Ovary (tissue), 9 donors: ENCODE measurements around the gene HMCES. TPM values are rescaled to one million over a fixed set of nuclear protein-coding genes. Genes with fewer than 3 reads are reported as not detected.
"Not testable (repeated sequence)": the region's sequence is repeated elsewhere in the genome, so short reads cannot be mapped to it uniquely, and the experiment has no call there.

Experiments
- DNase-seq, 5 donors: peaks; one replicate each; pipeline ENCODE4 v3.0.0-alpha.2; 2019 to 2020
- H3K27ac ChIP-seq, 2 donors: fragments of 200-600 bp; one replicate each; pipeline versions ENCODE4 v1.5.1 to v1.8.0; 2019 to 2022
- H3K27me3 ChIP-seq: fragments of 200-600 bp; one replicate; pipeline ENCODE4 v1.8.0; 2022
- H3K36me3 ChIP-seq: fragments of 200-600 bp; sonication (generic); one replicate; pipeline ENCODE4 v1.5.1; 2019
- H3K4me1 ChIP-seq: one replicate; pipeline ENCODE4 v1.8.1; 2013; ENCODE audit warnings: mild to moderate bottlenecking, moderate library complexity; ENCODE audit not compliant: insufficient read depth
- H3K4me3 ChIP-seq: fragments of 200-600 bp; sonication (generic); one replicate; pipeline ENCODE4 v1.5.1; 2017
- H3K9me3 ChIP-seq, 2 donors: fragments of 200-600 bp in 1 of 2; sonication (generic) in 1 of 2; one replicate each; pipeline versions ENCODE4 v1.5.1 to v1.8.1; 2013 to 2019; ENCODE audit warnings: mild to moderate bottlenecking in 1 of 2, moderate library complexity in 1 of 2
- EP300 ChIP-seq: sonication (generic); formaldehyde crosslinking; IDR thresholded peaks from one replicate; pipeline ENCODE4 v1.6.1; 2017; ENCODE audit warnings: antibody characterized with exemption
- POLR2A ChIP-seq: fragments of 450-650 bp; IDR thresholded peaks from one replicate; pipeline ENCODE4 v1.6.1; 2017; ENCODE audit warnings: antibody characterized with exemption, mild to moderate bottlenecking, moderate library complexity
- WGBS, 3 donors: extraction: QIAGEN DNeasy Blood & Tissue Kit in 1 of 3; methylation state at CpG; one replicate each; pipeline versions ENCODE4 v1.1.5 to v1.1.7; 2013 to 2017; 5-methylcytosine and 5-hydroxymethylcytosine counted together
- intact Hi-C, 4 donors: fragments of 100-400 bp; cut with DNase I; formaldehyde crosslinking; loops; one replicate each; pipeline versions ENCODE4 v1.11.0 to v1.15.1; 2022 to 2023
- polyA plus RNA-seq, 2 donors: library from polyadenylated mRNA; stranded (reverse); fragments of 200-250 nt in 1 of 2; fragments of 350-450 nt in 1 of 2; fragmentation: Illumina TruSeq in 1 of 2; extraction: RNeasy Lipid Tissue Mini Kit (QIAGEN cat#74804) in 1 of 2; gene quantifications; one replicate each; pipeline ENCODE4 v1.2.3, GENCODE V29; 2013 to 2014
- total RNA-seq, 7 donors: library from RNA; depleted of rRNA in 2 of 7; stranded (reverse); fragments of >200 nt in 2 of 7; fragmentation: NEBNext Ultra II Directional in 3 of 7; extraction: Animal tissue kit (Norgen Biotek cat#: 25700) in 3 of 7; gene quantifications; one replicate each; pipeline versions ENCODE4 v1.1.0 to v1.2.4, GENCODE V29; 2016 to 2023
- TF ChIP-seq, protein P1 (sequence below), 3 donors: fragments of 450-650 bp in 2 of 3; fragments of 200-600 bp in 1 of 3; IDR thresholded peaks; one replicate each; pipeline versions ENCODE4 v1.5.1 to v1.8.0; 2016 to 2022; ENCODE audit warnings: antibody characterized with exemption in 3 of 3, mild to moderate bottlenecking in 1 of 3
- donor health status: DM: no; HTN: no; CAD: no; lungs with moderate emphysema.
- donor health status: DM: no; HTN: no; CAD: no.
- donor health status: Bipolar disorder and iron deficiency.
- donor health status: DM: yes; HTN: yes; CAD: no.
- donor health status: DM: no; HTN: no; CAD: no.
- donor health status: DM: yes; HTN: yes; CAD: no.

HMCES gene
- total and polyA plus RNA-seq, 9 donors: 15.5 to 44.5 (median 35.2) TPM

GRCh38 chr3:129330409-129330808 is 51.7 kb downstream of the HMCES start:
- Histone ChIP-seq H3K9me3 (no peaks in the 10 kb centered on the region), H3K4me3 (no peak overlapping the region), H3K27ac (no peak overlapping the region), H3K4me1 (no peaks in the 10 kb centered on the region), H3K36me3 (no peaks in the 10 kb centered on the region), H3K27me3 (no peaks in the 10 kb centered on the region)
- TF ChIP-seq EP300: no peak
- no peak for TF ChIP-seq POLR2A
- TF ChIP-seq, protein P1, sequence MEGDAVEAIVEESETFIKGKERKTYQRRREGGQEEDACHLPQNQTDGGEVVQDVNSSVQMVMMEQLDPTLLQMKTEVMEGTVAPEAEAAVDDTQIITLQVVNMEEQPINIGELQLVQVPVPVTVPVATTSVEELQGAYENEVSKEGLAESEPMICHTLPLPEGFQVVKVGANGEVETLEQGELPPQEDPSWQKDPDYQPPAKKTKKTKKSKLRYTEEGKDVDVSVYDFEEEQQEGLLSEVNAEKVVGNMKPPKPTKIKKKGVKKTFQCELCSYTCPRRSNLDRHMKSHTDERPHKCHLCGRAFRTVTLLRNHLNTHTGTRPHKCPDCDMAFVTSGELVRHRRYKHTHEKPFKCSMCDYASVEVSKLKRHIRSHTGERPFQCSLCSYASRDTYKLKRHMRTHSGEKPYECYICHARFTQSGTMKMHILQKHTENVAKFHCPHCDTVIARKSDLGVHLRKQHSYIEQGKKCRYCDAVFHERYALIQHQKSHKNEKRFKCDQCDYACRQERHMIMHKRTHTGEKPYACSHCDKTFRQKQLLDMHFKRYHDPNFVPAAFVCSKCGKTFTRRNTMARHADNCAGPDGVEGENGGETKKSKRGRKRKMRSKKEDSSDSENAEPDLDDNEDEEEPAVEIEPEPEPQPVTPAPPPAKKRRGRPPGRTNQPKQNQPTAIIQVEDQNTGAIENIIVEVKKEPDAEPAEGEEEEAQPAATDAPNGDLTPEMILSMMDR (IDR thresholded peaks at IDR 0.05): no peak
- WGBS, 3 donors: 84 to 90% (median 85%) methylated on average over 6 of the region's 6 CpGs
- DNase-seq: no peak
- intact Hi-C loops: no loop called here

DNA sequence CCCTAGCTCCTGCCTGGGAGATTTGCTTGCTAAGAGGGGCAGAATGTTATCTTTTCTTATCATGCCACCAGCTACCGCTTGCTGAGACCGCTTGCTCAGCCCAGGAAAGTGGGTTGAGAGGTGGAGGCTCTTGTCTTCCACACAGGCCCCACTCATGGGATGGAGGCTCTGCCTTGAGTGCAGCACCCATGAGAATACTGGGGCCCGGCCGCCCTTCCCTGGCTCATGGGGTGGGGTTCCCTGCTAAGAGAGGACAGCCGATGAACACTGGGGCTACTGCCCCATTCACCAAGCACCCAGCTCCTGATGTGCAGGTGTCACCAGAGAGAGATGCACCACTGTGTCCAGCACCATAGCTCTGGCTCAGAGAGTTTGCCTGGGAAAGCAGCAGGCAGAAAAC is 55.2 kb downstream of the HMCES start:
- TF ChIP-seq EP300 (no peak), POLR2A (no peak)
- TF ChIP-seq, protein P1 (IDR thresholded peaks at IDR 0.05): no peak
- H3K4me3 ChIP-seq: no peak overlapping the region
- H3K9me3 ChIP-seq: no peaks in the 10 kb centered on the region
- H3K4me1 ChIP-seq: no peaks in the 10 kb centered on the region
- WGBS, 3 donors: 89 to 93% (median 92%) methylated on average over 5 of the region's 5 CpGs
- no peak for DNase-seq
- intact Hi-C loops: no loop called here
- H3K27ac ChIP-seq: no peak overlapping the region
- no peaks in the 10 kb centered on the region for H3K36me3 ChIP-seq
- no peaks in the 10 kb centered on the region for H3K27me3 ChIP-seq

DNA sequence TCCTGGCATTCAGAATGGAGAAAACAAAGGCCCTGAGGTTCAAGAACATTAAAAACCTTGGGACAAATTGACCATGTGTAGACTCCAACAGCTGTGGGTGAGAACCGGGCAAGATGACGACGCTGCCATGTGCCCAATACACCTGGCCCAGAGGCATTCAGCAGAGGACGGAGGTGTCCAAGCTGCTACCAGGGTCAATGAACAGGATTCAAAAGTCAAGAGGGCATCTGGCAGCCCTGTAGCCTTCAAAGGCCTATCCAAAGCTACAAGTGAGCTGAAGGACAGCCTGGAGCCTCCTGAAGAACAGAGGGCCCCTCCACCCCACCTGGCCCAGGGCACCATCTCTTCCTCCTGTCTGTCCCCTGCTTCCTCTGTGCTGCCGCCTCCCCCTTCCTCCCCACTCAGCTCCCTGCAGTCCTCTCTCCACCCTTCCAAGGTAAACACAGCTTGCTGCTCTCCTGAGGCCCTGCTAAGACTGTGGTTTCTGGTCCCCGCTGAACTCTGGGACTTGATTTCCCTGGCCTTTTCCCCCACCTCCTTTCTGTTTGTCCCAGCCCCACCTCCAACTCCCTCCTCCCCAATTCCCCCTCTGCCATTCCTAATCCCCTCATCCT is 57.5 kb downstream of the HMCES start:
- WGBS, 3 donors: 83 to 86% (median 83%) methylated on average over 6 of the region's 6 CpGs
- H3K36me3 ChIP-seq: no peaks in the 10 kb centered on the region
- TF ChIP-seq, protein P1 (IDR thresholded peaks at IDR 0.05): no peak
- TF ChIP-seq EP300 (no peak), POLR2A (no peak)

DNA sequence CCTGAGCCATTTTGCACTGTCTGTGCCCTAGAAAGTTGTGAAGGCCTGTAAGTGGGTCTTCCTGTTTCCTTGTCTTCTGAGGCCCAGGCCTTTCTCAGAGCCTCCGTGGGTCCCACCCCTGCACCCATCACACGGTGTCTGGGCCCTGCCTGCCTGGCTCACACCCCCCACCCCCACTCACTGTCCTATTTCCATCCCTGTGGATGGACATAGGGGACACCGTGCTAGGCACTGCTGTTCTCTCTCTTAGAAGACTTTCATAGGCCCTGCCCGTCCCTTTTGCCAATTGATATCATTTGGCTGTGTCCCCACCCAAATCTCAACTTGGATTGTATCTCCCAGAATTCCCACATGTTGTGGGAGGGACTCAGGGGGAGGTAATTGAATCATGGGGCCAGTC is 59.0 kb downstream of the HMCES start:
- H3K36me3 ChIP-seq, H3K9me3 ChIP-seq, DNase-seq, H3K4me1 ChIP-seq, H3K27ac ChIP-seq, intact Hi-C loops, H3K4me3 ChIP-seq, H3K27me3 ChIP-seq: not testable (repeated sequence)
- 83 to 87% (median 83%) methylated on average over 4 of the region's 4 CpGs for WGBS, 3 donors

More for the DNA sequence above, 57.5 kb downstream of the HMCES start:
- Histone ChIP-seq H3K27me3 (no peaks in the 10 kb centered on the region), H3K9me3 (no peaks in the 10 kb centered on the region), H3K27ac (no peak overlapping the region), H3K4me3 (no peak overlapping the region), H3K4me1 (no peaks in the 10 kb centered on the region)
- intact Hi-C loops: no loop called here
- no peak for DNase-seq

DNA sequence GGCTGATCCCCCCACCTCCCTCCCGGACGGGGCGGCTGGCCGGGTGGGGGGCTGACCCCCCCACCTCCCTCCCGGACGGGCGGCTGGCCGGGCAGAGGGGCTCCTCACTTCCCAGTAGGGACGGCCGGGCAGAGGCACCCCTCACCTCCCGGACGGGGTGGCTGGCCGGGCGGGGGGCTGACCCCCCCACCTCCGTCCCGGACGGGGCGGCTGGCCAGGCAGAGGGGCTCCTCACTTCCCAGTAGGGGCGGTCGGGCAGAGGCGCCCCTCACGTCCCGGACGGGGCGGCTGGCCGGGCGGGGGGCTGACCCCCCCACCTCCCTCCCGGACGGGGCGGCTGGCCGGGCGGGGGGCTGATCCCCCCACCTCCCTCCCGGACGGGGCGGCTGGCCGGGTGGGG is 60.5 kb downstream of the HMCES start:
- H3K36me3 ChIP-seq, H3K4me3 ChIP-seq, intact Hi-C loops, DNase-seq, H3K4me1 ChIP-seq, H3K27ac ChIP-seq, H3K27me3 ChIP-seq, H3K9me3 ChIP-seq: not testable (repeated sequence)
- WGBS, 3 donors: 91 to 100% methylated on average over 1 to 9 of the region's 36 CpGs; no CpG with 5 or more reads in 1 of the 3 donors

- H3K36me3 ChIP-seq, intact Hi-C loops: not testable (repeated sequence)
These were observed 61.2 kb downstream of the HMCES start for GRCh38 chr3:129339833-129340232.

More at GRCh38 chr3:129339833-129340232, 61.2 kb downstream of the HMCES start:
- H3K4me3 ChIP-seq, H3K27me3 ChIP-seq, H3K27ac ChIP-seq, DNase-seq, H3K4me1 ChIP-seq, H3K9me3 ChIP-seq: not testable (repeated sequence)
- WGBS, 3 donors: 91 to 93% (median 93%) methylated on average over 17 to 30 of the region's 30 CpGs
